Liver (tissue), 9 donors: ENCODE results near the gene GAS7. TPM values are rescaled to one million over a fixed set of nuclear protein-coding genes. Genes with fewer than 3 reads are reported as not detected.
"Not testable (repeated sequence)": the region's sequence is repeated elsewhere in the genome, so short reads cannot be mapped to it uniquely, and the experiment has no call there.

Experiments
- DNase-seq: peaks from one replicate; pipeline ENCODE4 v3.0.0-alpha.2; 2017; ENCODE audit warnings: low spot score
- H3K27ac ChIP-seq, 2 donors: one replicate each; pipeline ENCODE4 v1.7.0; 2013; ENCODE audit warnings: inconsistent platforms in 2 of 2, low read length in 2 of 2, control low read depth in 1 of 2, low read depth in 1 of 2, mild to moderate bottlenecking in 1 of 2
- H3K27me3 ChIP-seq, 4 donors: one replicate each; pipeline versions ENCODE4 v1.6.1 to v1.7.0; 2013; ENCODE audit warnings: low read length in 3 of 4, inconsistent platforms in 1 of 4, mild to moderate bottlenecking in 1 of 4, moderate library complexity in 1 of 4; ENCODE audit not compliant: control insufficient read depth in 4 of 4, insufficient read depth in 4 of 4
- H3K36me3 ChIP-seq, 4 donors: one replicate each; pipeline versions ENCODE4 v1.6.1 to v1.7.0; 2013; ENCODE audit warnings: low read length in 3 of 4, mild to moderate bottlenecking in 3 of 4, low read depth in 1 of 4, moderate library complexity in 1 of 4; ENCODE audit not compliant: control insufficient read depth in 4 of 4, insufficient read depth in 3 of 4
- H3K4me1 ChIP-seq, 4 donors: one replicate each; pipeline versions ENCODE4 v1.6.1 to v1.7.0; 2013; ENCODE audit warnings: low read length in 3 of 4, mild to moderate bottlenecking in 3 of 4, moderate library complexity in 1 of 4; ENCODE audit not compliant: control insufficient read depth in 4 of 4, insufficient read depth in 4 of 4
- H3K4me3 ChIP-seq, 3 donors: one replicate each; pipeline versions ENCODE4 v1.6.1 to v1.7.0; 2013; ENCODE audit warnings: low read length in 3 of 3, control low read depth in 1 of 3, low read depth in 1 of 3, mild to moderate bottlenecking in 1 of 3
- H3K9ac ChIP-seq, 2 donors: one replicate each; pipeline ENCODE4 v1.7.0; 2013; ENCODE audit warnings: low read length in 2 of 2, mild to moderate bottlenecking in 2 of 2, moderate library complexity in 2 of 2, control low read depth in 1 of 2, low read depth in 1 of 2
- H3K9me3 ChIP-seq, 4 donors: one replicate each; pipeline versions ENCODE4 v1.6.1 to v1.7.0; 2013; ENCODE audit warnings: low read length in 3 of 4; ENCODE audit not compliant: control insufficient read depth in 4 of 4
- ATF3 ChIP-seq: IDR thresholded peaks from 2 replicates; pipeline ENCODE4 v1.6.1; 2016; ENCODE audit warnings: antibody characterized with exemption
- CTCF ChIP-seq: fragments of 150-350 bp; IDR thresholded peaks from 2 replicates; pipeline ENCODE4 v1.5.1; 2017; ENCODE audit warnings: improper control_type of control experiment, low read depth, low read length; ENCODE audit not compliant: missing input control
- EGR1 ChIP-seq, 2 donors: IDR thresholded peaks; 2 replicates each; pipeline ENCODE4 v1.6.1; 2016 to 2018; ENCODE audit warnings: antibody characterized with exemption in 2 of 2, low read depth in 2 of 2
- FOXA1 ChIP-seq: IDR thresholded peaks from 2 replicates; pipeline ENCODE4 v1.6.1; 2016; ENCODE audit warnings: antibody characterized with exemption
- FOXA2 ChIP-seq: IDR thresholded peaks from 2 replicates; pipeline ENCODE4 v1.6.1; 2016; ENCODE audit warnings: antibody characterized with exemption
- GABPA ChIP-seq, 2 donors: IDR thresholded peaks in 1 of 2; conservative IDR thresholded peaks in 1 of 2; 2 replicates each; pipeline ENCODE4 v1.6.1; 2016; ENCODE audit warnings: antibody characterized with exemption in 2 of 2, mild to moderate bottlenecking in 1 of 2, moderate library complexity in 1 of 2
- HNF4A ChIP-seq, 2 donors: conservative IDR thresholded peaks; 2 replicates each; pipeline ENCODE4 v1.6.1; 2016; ENCODE audit warnings: antibody characterized with exemption in 2 of 2, mild to moderate bottlenecking in 2 of 2
- HNF4G ChIP-seq: IDR thresholded peaks from 2 replicates; pipeline ENCODE4 v1.6.1; 2016; ENCODE audit warnings: antibody characterized with exemption
- JUND ChIP-seq, 2 donors: IDR thresholded peaks; 2 replicates each; pipeline ENCODE4 v1.6.1; 2016; ENCODE audit warnings: antibody characterized with exemption in 2 of 2
- MAX ChIP-seq: IDR thresholded peaks from 2 replicates; pipeline ENCODE4 v1.6.1; 2016; ENCODE audit warnings: antibody characterized with exemption
- RAD21 ChIP-seq, 2 donors: IDR thresholded peaks; 2 replicates each; pipeline ENCODE4 v1.6.1; 2016; ENCODE audit warnings: antibody characterized with exemption in 2 of 2, mild to moderate bottlenecking in 2 of 2
- REST ChIP-seq: IDR thresholded peaks from 2 replicates; pipeline ENCODE4 v1.6.1; 2016; ENCODE audit warnings: antibody characterized with exemption, mild to moderate bottlenecking
- RXRA ChIP-seq, 2 donors: IDR thresholded peaks; 2 replicates each; pipeline ENCODE4 v1.6.1; 2017 to 2018; ENCODE audit warnings: antibody characterized with exemption in 2 of 2, mild to moderate bottlenecking in 1 of 2
- SP1 ChIP-seq: IDR thresholded peaks from 2 replicates; pipeline ENCODE4 v1.6.1; 2018; ENCODE audit warnings: antibody characterized with exemption, mild to moderate bottlenecking
- YY1 ChIP-seq: IDR thresholded peaks from 2 replicates; pipeline ENCODE4 v1.6.1; 2016; ENCODE audit warnings: antibody characterized with exemption, mild to moderate bottlenecking
- WGBS: extraction: QIAGEN DNeasy Blood & Tissue Kit; methylation state at CpG from one replicate; pipeline ENCODE4 v1.1.7; 2013; 5-methylcytosine and 5-hydroxymethylcytosine counted together
- polyA plus RNA-seq, 2 donors: library from polyadenylated mRNA; stranded (reverse) in 1 of 2; unstranded in 1 of 2; fragments of 200-250 nt in 1 of 2; fragments of >200 nt in 1 of 2; fragmentation: Nextera tagmentation in 1 of 2; extraction: Ambion mirVana in 1 of 2; gene quantifications; one replicate each; pipeline versions ENCODE4 v1.2.1 to v1.2.3, GENCODE V29; 2013 to 2015
- total RNA-seq, 2 donors: library from RNA; depleted of rRNA; stranded (reverse); fragments of >200 nt; gene quantifications; one replicate each; pipeline ENCODE4 v1.2.3, GENCODE V29; 2014
- donor health status: healthy.
- donor health status: healthy.
- donor health status: healthy.
- donor health status: healthy.
- donor health status: healthy.

GAS7 gene
- total and polyA plus RNA-seq, 4 donors, result 0.79 to 6.1 (median 2.5) TPM

GRCh38 chr17:9922012-9922848 lies 276.2 kb downstream of the GAS7 start:
- Histone ChIP-seq H3K27me3 (peaks cover 0 to 2% (median 0%) of the 10 kb centered on the region in 4 donors), H3K9ac (no peak overlapping the region), H3K4me3 (no peak overlapping the region), H3K27ac (no peak overlapping the region), H3K36me3 (no peaks in the 10 kb centered on the region), H3K9me3 (no peaks in the 10 kb centered on the region), H3K4me1 (no peaks in the 10 kb centered on the region)
- 91% methylated on average over 14 of the region's 14 CpGs for WGBS
- no peak for DNase-seq
- TF ChIP-seq YY1 (no peak), SP1 (no peak), HNF4A (conservative IDR thresholded peaks at IDR 0.05) (no peak), MAX (no peak), EGR1 (IDR thresholded peaks at IDR 0.05; ENCODE audit: low read depth in 2 of 2) (no peak), RXRA (IDR thresholded peaks at IDR 0.05) (no peak), CTCF (no peak), ATF3 (no peak), JUND (IDR thresholded peaks at IDR 0.05) (no peak), RAD21 (IDR thresholded peaks at IDR 0.05) (no peak), GABPA (IDR thresholded peaks at IDR 0.05 in 1 of 2, conservative IDR thresholded peaks at IDR 0.05 in 1 of 2) (no peak)

GRCh38 chr17:9921216-9921615 lies 277.2 kb downstream of the GAS7 start:
- H3K9me3 ChIP-seq, H3K27ac ChIP-seq, H3K4me1 ChIP-seq, H3K36me3 ChIP-seq, DNase-seq, H3K9ac ChIP-seq, H3K4me3 ChIP-seq, H3K27me3 ChIP-seq: not testable (repeated sequence)
- 82% methylated on average over 13 of the region's 13 CpGs for whole genome bisulfite sequencing

- WGBS, result 90% methylated on average over 5 of the region's 5 CpGs
- no peak for DNase-seq
- Histone ChIP-seq H3K9ac (no peak overlapping the region), H3K4me1 (no peaks in the 10 kb centered on the region), H3K9me3 (no peaks in the 10 kb centered on the region), H3K4me3 (no peak overlapping the region), H3K27me3 (peaks cover 0 to 2% (median 0%) of the 10 kb centered on the region in 4 donors), H3K36me3 (no peaks in the 10 kb centered on the region), H3K27ac (no peak overlapping the region)
- TF ChIP-seq ATF3 (no peak), MAX (no peak), HNF4G (no peak), FOXA2 (no peak), REST (no peak), FOXA1 (no peak), RAD21 (IDR thresholded peaks at IDR 0.05) (no peak), YY1 (no peak), JUND (IDR thresholded peaks at IDR 0.05) (no peak), CTCF (no peak), HNF4A (conservative IDR thresholded peaks at IDR 0.05) (no peak), RXRA (IDR thresholded peaks at IDR 0.05) (no peak)
Measured at GRCh38 chr17:9918804-9919352, 279.5 kb downstream of the GAS7 start.
